Measurements from ENCODE around the gene SORCS2.

- TF ChIP-seq CTCF (IDR thresholded peaks at IDR 0.05) (no peak), POLR2A (IDR thresholded peaks at IDR 0.05) (no peak)
These were observed 493.9 kb downstream of the SORCS2 start for GRCh38 chr4:7686070-7686870.

All from right lobe of liver (tissue), 4 donors.